ENCODE data around the gene TNS2.
"Not testable (repeated sequence)": the region's sequence is repeated elsewhere in the genome, so short reads cannot be mapped to it uniquely, and the experiment has no call there.

The TNS2 gene

GRCh38 chr12:53112431-53112830 is 62.6 kb downstream of the TNS2 start:
- 88 to 93% methylated on average over 5 to 6 of the region's 7 CpGs for WGBS, 2 experiments (ENCODE audit: insufficient coverage in 2 of 2)
- H3K4me1 ChIP-seq (ENCODE audit: control insufficient read depth, insufficient read depth, low read length, poor library complexity, severe bottlenecking); H3K4me3 ChIP-seq (ENCODE audit: extremely low read depth, insufficient read depth, low read length, poor library complexity, severe bottlenecking); H3K9me3 ChIP-seq (ENCODE audit: control insufficient read depth, low read length); H3K27ac ChIP-seq (ENCODE audit: low read depth, low read length, severe bottlenecking); H3K36me3 ChIP-seq (ENCODE audit: control insufficient read depth, insufficient read depth, low read length): not testable (repeated sequence)

GRCh38 chr12:53113136-53113705 is 63.4 kb downstream of the TNS2 start:
- Histone ChIP-seq H3K27ac (ENCODE audit: low read depth, low read length, severe bottlenecking) (no peak overlapping the region), H3K36me3 (ENCODE audit: control insufficient read depth, insufficient read depth, low read length) (no peaks in the 10 kb centered on the region), H3K9me3 (ENCODE audit: control insufficient read depth, low read length) (peaks cover 8% of the 10 kb centered on the region), H3K4me3 (ENCODE audit: extremely low read depth, insufficient read depth, low read length, poor library complexity, severe bottlenecking) (no peak overlapping the region), H3K4me1 (ENCODE audit: control insufficient read depth, insufficient read depth, low read length, poor library complexity, severe bottlenecking) (no peaks in the 10 kb centered on the region)
- WGBS, 2 experiments (ENCODE audit: insufficient coverage in 2 of 2), result 83 to 92% methylated on average over 12 of the region's 12 CpGs

- Histone ChIP-seq H3K27ac (ENCODE audit: low read depth, low read length, severe bottlenecking) (no peak overlapping the region), H3K4me3 (ENCODE audit: extremely low read depth, insufficient read depth, low read length, poor library complexity, severe bottlenecking) (no peak overlapping the region), H3K4me1 (ENCODE audit: control insufficient read depth, insufficient read depth, low read length, poor library complexity, severe bottlenecking) (no peaks in the 10 kb centered on the region), H3K36me3 (ENCODE audit: control insufficient read depth, insufficient read depth, low read length) (no peaks in the 10 kb centered on the region), H3K9me3 (ENCODE audit: control insufficient read depth, low read length) (peaks cover 8% of the 10 kb centered on the region)
Measured at GRCh38 chr12:53113951-53114350, 64.1 kb downstream of the TNS2 start.
